IPS-NIHi7 (cell line): ENCODE results near the gene PRR23C.
"Not testable (repeated sequence)": the region's sequence is repeated elsewhere in the genome, so short reads cannot be mapped to it uniquely, and the experiment has no call there.

Source experiments
- DNase-seq: peaks from one replicate; pipeline ENCODE4 v3.0.0; 2012; ENCODE audit warnings: mixed read lengths; ENCODE audit errors: extremely low spot score

PRR23C gene

GRCh38 chr3:139044366-139045210 is at the start of gene PRR23C:
TSS of gene PRR23C (minus strand) at chr3:139044892. CDS start at chr3:139044620, 272 bp downstream.
- peak; percentile 37 for DNase-seq

- DNase-seq = no peak
Observed at GRCh38 chr3:139093840-139094239, 49.1 kb upstream of the PRR23C start.

GRCh38 chr3:139088462-139089324 is 44.0 kb upstream of the PRR23C start:
- DNase-seq = no peak

- no peak for DNase-seq
Observed at GRCh38 chr3:139087621-139088020, 42.9 kb upstream of the PRR23C start.

GRCh38 chr3:139084176-139084575 is 39.5 kb upstream of the PRR23C start:
- DNase-seq = no peak

- DNase-seq = no peak
Observed at GRCh38 chr3:139074565-139075115, 29.9 kb upstream of the PRR23C start.

GRCh38 chr3:139062918-139063317 is 18.2 kb upstream of the PRR23C start:
- DNase-seq = no peak

- DNase-seq = no peak
Observed at GRCh38 chr3:139052802-139053600, 8.3 kb upstream of the PRR23C start.

- DNase-seq = no peak
Observed at GRCh38 chr3:139043554-139044365, 932 bp downstream of the PRR23C start.

- DNase-seq = no peak
Observed at GRCh38 chr3:139037478-139037877, 7.2 kb downstream of the PRR23C start.

- DNase-seq = no peak
Observed at GRCh38 chr3:139032326-139033002, 12.2 kb downstream of the PRR23C start.

- not testable (repeated sequence) for DNase-seq
Observed at GRCh38 chr3:139030576-139030975, 14.1 kb downstream of the PRR23C start.

- no peak for DNase-seq
Observed at GRCh38 chr3:139024968-139025367, 19.7 kb downstream of the PRR23C start.

- DNase-seq = peak; percentile 37
Observed at GRCh38 chr3:139020868-139021234, 23.8 kb downstream of the PRR23C start, which contains the start of gene PRR23B. TSS of gene PRR23B (minus strand) at chr3:139020926. CDS start at chr3:139020661, 265 bp downstream.

- DNase-seq = no peak
Observed at GRCh38 chr3:139020036-139020867, 24.4 kb downstream of the PRR23C start.

- no peak for DNase-seq
Observed at GRCh38 chr3:139016430-139017048, 28.2 kb downstream of the PRR23C start.

GRCh38 chr3:139006051-139006716 is 38.5 kb downstream of the PRR23C start, which contains the start of gene PRR23A:
TSS of gene PRR23A (minus strand) at chr3:139006268. CDS start at chr3:139006268, 0 bp downstream.
- DNase-seq = no peak
